Measurements from ENCODE around the gene TTN. TPM values are rescaled to one million over a fixed set of nuclear protein-coding genes. Genes with fewer than 3 reads are reported as not detected.

TTN gene
- total RNA-seq, 3 donors from 2014 or later (not counting 1 experiment from before 2014, with no cell fraction given): 2.5 to 4.2 (median 3.7) TPM

GRCh38 chr2:178716394-178716793 lies 90.8 kb downstream of the TTN start:
- no peak overlapping the region for H3K4me3 Mint-ChIP-seq
- no peak overlapping the region for H3K4me3 ChIP-seq (ENCODE audit: low read length)
- no peaks in the 10 kb centered on the region for H3K4me1 ChIP-seq (ENCODE audit: control insufficient read depth, insufficient read depth, low read length)
- no peaks in the 10 kb centered on the region for H3K9me3 ChIP-seq (ENCODE audit: control insufficient read depth, insufficient read depth, low read length)
- intact Hi-C loops (cut with micrococcal nuclease): no loop called here
- H3K9me3 Mint-ChIP-seq: no peaks in the 10 kb centered on the region
- H3K36me3 Mint-ChIP-seq: no peaks in the 10 kb centered on the region
- H3K36me3 ChIP-seq (ENCODE audit: control insufficient read depth, insufficient read depth, low read length): no peaks in the 10 kb centered on the region
- 89% methylated on average over 1 of the region's 2 CpGs for WGBS (ENCODE audit: insufficient coverage)
- no peak overlapping the region for H3K27ac Mint-ChIP-seq
- no peaks in the 10 kb centered on the region for H3K27me3 Mint-ChIP-seq (ENCODE audit: low read depth in 2 of 2)
- H3K27me3 ChIP-seq (ENCODE audit: control insufficient read depth, insufficient read depth, low read length): no peaks in the 10 kb centered on the region
- no peak for TF ChIP-seq CTCF (IDR thresholded peaks at IDR 0.05)
- no peaks in the 10 kb centered on the region for H3K4me1 Mint-ChIP-seq
- ATAC-seq (no peak), DNase-seq (no peak)
- H3K27ac ChIP-seq (ENCODE audit: low read length): no peak overlapping the region

DNA sequence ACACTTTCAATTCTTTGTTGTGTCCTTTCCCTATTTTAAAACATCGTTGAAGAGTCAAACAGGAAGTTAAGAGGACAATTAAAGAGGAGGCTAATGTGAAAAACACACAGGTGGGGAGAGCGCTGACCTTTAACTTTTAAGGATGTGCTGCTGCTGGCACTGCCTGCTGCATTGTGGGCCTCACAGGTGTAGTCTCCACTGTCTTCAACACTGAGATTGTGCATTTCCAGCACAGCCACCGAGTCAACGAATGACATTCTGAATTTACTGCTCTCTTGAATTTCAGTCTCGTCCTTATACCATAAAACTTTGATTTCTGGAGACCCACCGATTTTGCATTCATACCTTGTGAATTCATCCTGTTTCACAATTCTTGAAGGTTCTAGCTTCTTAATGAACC lies 91.9 kb downstream of the TTN start:
- no peaks in the 10 kb centered on the region for H3K9me3 Mint-ChIP-seq
- no peak for ATAC-seq
- H3K4me3 Mint-ChIP-seq: no peak overlapping the region
- H3K9me3 ChIP-seq (ENCODE audit: control insufficient read depth, insufficient read depth, low read length): no peaks in the 10 kb centered on the region
- H3K36me3 ChIP-seq (ENCODE audit: control insufficient read depth, insufficient read depth, low read length): no peaks in the 10 kb centered on the region
- H3K4me3 ChIP-seq (ENCODE audit: low read length): no peak overlapping the region
- no peaks in the 10 kb centered on the region for H3K4me1 ChIP-seq (ENCODE audit: control insufficient read depth, insufficient read depth, low read length)
- H3K27me3 ChIP-seq (ENCODE audit: control insufficient read depth, insufficient read depth, low read length): no peaks in the 10 kb centered on the region
- intact Hi-C loops (cut with micrococcal nuclease): no loop called here
- DNase-seq: no peak
- TF ChIP-seq CTCF (IDR thresholded peaks at IDR 0.05): no peak
- no peak overlapping the region for H3K27ac ChIP-seq (ENCODE audit: low read length)
- WGBS (ENCODE audit: insufficient coverage): 89% methylated on average over 6 of the region's 6 CpGs
- H3K27ac Mint-ChIP-seq: no peak overlapping the region
- no peaks in the 10 kb centered on the region for H3K4me1 Mint-ChIP-seq
- no peaks in the 10 kb centered on the region for H3K36me3 Mint-ChIP-seq
- H3K27me3 Mint-ChIP-seq (ENCODE audit: low read depth in 2 of 2): no peaks in the 10 kb centered on the region

DNA sequence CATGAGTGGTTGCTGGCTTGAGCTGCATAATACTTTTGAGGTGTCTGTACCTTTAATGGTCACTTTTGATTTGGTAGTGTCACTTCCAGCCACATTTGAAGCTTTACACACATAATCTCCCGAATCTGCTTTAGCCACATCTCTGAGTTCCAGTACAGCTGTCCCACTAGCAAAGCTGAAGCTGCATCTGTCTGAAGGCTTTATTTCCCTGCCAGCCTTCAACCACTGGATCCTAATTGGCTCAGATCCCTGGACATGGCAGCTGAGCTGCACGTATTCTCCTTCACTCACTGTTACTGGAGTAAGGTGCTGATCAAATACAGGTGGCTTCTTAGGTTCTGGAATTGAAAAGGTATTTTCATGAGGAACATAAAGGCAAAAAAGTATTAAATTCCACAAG lies 99.7 kb downstream of the TTN start:
- H3K36me3 ChIP-seq (ENCODE audit: control insufficient read depth, insufficient read depth, low read length): no peaks in the 10 kb centered on the region
- no peaks in the 10 kb centered on the region for H3K27me3 Mint-ChIP-seq (ENCODE audit: low read depth in 2 of 2)
- no peak for ATAC-seq
- H3K27ac ChIP-seq (ENCODE audit: low read length): no peak overlapping the region
- no peak overlapping the region for H3K4me3 ChIP-seq (ENCODE audit: low read length)
- WGBS (ENCODE audit: insufficient coverage): 86% methylated on average over 2 of the region's 2 CpGs
- DNase-seq: no peak
- H3K27ac Mint-ChIP-seq: no peak overlapping the region
- intact Hi-C loops (cut with micrococcal nuclease): no loop called here
- H3K4me1 ChIP-seq (ENCODE audit: control insufficient read depth, insufficient read depth, low read length): no peaks in the 10 kb centered on the region
- H3K4me3 Mint-ChIP-seq: no peak overlapping the region
- no peaks in the 10 kb centered on the region for H3K4me1 Mint-ChIP-seq
- H3K36me3 Mint-ChIP-seq: no peaks in the 10 kb centered on the region
- no peaks in the 10 kb centered on the region for H3K9me3 ChIP-seq (ENCODE audit: control insufficient read depth, insufficient read depth, low read length)
- no peak for TF ChIP-seq CTCF (IDR thresholded peaks at IDR 0.05)
- no peaks in the 10 kb centered on the region for H3K9me3 Mint-ChIP-seq
- no peaks in the 10 kb centered on the region for H3K27me3 ChIP-seq (ENCODE audit: control insufficient read depth, insufficient read depth, low read length)

GRCh38 chr2:178704876-178705275 lies 102.3 kb downstream of the TTN start:
- WGBS (ENCODE audit: insufficient coverage): 91% methylated on average over 5 of the region's 5 CpGs
- no peaks in the 10 kb centered on the region for H3K36me3 ChIP-seq (ENCODE audit: control insufficient read depth, insufficient read depth, low read length)
- intact Hi-C loops (cut with micrococcal nuclease): no loop called here
- Mint-ChIP-seq H3K4me1 (peaks cover 0 to 5% of the 10 kb centered on the region in 2 donors), H3K27me3 (ENCODE audit: low read depth in 2 of 2) (peaks cover 0 to 2% of the 10 kb centered on the region in 2 donors), H3K27ac (no peak overlapping the region), H3K9me3 (no peaks in the 10 kb centered on the region), H3K36me3 (no peaks in the 10 kb centered on the region), H3K4me3 (no peak overlapping the region)
- ATAC-seq (no peak), DNase-seq (no peak)
- no peaks in the 10 kb centered on the region for H3K9me3 ChIP-seq (ENCODE audit: control insufficient read depth, insufficient read depth, low read length)
- TF ChIP-seq CTCF (IDR thresholded peaks at IDR 0.05): no peak
- no peak overlapping the region for H3K4me3 ChIP-seq (ENCODE audit: low read length)
- no peak overlapping the region for H3K27ac ChIP-seq (ENCODE audit: low read length)
- H3K4me1 ChIP-seq (ENCODE audit: control insufficient read depth, insufficient read depth, low read length): no peaks in the 10 kb centered on the region
- no peaks in the 10 kb centered on the region for H3K27me3 ChIP-seq (ENCODE audit: control insufficient read depth, insufficient read depth, low read length)
